Measurements from ENCODE around the gene NT5E. TPM values are rescaled to one million over a fixed set of nuclear protein-coding genes. Genes with fewer than 3 reads are reported as not detected.

The NT5E gene
- total RNA-seq, 1 experiment from 2014 or later = 0.81 TPM

DNA sequence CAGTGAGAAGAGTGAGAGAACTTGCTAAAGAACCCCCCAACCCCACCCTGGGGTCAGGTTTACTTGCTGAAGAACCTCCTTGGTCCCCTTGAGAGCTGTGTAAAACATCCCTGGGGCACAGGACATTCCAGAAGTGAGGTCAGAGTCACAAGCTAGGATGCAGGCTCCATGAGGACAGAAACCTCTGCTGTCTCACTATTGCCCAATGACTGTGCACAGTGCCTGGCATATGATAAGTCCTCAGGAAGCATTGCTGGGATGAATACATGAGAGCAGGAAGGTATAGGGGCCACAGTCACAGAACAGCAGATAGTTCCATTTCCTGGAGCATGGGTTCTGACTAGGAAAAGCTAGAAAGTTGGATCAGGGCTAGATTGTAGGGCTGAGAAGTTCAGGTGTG, 18.4 kb downstream of the NT5E start:
- Mint-ChIP-seq H3K36me3 (no peaks in the 10 kb centered on the region), H3K4me1 (no peaks in the 10 kb centered on the region; the same call in 1 of the 2 replicates), H3K4me3 (no peak overlapping the region), H3K9me3 (no peaks in the 10 kb centered on the region), H3K27ac (no peak overlapping the region), H3K27me3 (ENCODE audit: low read depth) (no peaks in the 10 kb centered on the region)
- no peak for DNase-seq (ENCODE audit: low spot score)
- no peak for ATAC-seq
- TF ChIP-seq, protein P1, sequence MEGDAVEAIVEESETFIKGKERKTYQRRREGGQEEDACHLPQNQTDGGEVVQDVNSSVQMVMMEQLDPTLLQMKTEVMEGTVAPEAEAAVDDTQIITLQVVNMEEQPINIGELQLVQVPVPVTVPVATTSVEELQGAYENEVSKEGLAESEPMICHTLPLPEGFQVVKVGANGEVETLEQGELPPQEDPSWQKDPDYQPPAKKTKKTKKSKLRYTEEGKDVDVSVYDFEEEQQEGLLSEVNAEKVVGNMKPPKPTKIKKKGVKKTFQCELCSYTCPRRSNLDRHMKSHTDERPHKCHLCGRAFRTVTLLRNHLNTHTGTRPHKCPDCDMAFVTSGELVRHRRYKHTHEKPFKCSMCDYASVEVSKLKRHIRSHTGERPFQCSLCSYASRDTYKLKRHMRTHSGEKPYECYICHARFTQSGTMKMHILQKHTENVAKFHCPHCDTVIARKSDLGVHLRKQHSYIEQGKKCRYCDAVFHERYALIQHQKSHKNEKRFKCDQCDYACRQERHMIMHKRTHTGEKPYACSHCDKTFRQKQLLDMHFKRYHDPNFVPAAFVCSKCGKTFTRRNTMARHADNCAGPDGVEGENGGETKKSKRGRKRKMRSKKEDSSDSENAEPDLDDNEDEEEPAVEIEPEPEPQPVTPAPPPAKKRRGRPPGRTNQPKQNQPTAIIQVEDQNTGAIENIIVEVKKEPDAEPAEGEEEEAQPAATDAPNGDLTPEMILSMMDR (IDR thresholded peaks at IDR 0.05) = no peak
- TF ChIP-seq KAT7 (CRISPR knock-in tag; IDR thresholded peaks at IDR 0.05; ENCODE audit: borderline replicate concordance) (no peak), ZNF396 (CRISPR knock-in tag; IDR thresholded peaks at IDR 0.05; ENCODE audit: borderline replicate concordance) (no peak), SMAD3 (CRISPR knock-in tag; IDR thresholded peaks at IDR 0.05; ENCODE audit: borderline replicate concordance) (no peak), ZNF423 (CRISPR knock-in tag; IDR thresholded peaks at IDR 0.05) (no peak), E2F5 (CRISPR knock-in tag; IDR thresholded peaks at IDR 0.05) (no peak), ESRRA (CRISPR knock-in tag; IDR thresholded peaks at IDR 0.05; ENCODE audit: borderline replicate concordance) (no peak), TEAD4 (CRISPR knock-in tag; IDR thresholded peaks at IDR 0.05) (no peak), E2F4 (CRISPR knock-in tag; IDR thresholded peaks at IDR 0.05; ENCODE audit: borderline replicate concordance, low read depth) (no peak)
- TF ChIP-seq, protein P2, sequence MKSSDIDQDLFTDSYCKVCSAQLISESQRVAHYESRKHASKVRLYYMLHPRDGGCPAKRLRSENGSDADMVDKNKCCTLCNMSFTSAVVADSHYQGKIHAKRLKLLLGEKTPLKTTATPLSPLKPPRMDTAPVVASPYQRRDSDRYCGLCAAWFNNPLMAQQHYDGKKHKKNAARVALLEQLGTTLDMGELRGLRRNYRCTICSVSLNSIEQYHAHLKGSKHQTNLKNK (CRISPR knock-in tag; IDR thresholded peaks at IDR 0.05) = no peak
- TF ChIP-seq, protein P3, sequence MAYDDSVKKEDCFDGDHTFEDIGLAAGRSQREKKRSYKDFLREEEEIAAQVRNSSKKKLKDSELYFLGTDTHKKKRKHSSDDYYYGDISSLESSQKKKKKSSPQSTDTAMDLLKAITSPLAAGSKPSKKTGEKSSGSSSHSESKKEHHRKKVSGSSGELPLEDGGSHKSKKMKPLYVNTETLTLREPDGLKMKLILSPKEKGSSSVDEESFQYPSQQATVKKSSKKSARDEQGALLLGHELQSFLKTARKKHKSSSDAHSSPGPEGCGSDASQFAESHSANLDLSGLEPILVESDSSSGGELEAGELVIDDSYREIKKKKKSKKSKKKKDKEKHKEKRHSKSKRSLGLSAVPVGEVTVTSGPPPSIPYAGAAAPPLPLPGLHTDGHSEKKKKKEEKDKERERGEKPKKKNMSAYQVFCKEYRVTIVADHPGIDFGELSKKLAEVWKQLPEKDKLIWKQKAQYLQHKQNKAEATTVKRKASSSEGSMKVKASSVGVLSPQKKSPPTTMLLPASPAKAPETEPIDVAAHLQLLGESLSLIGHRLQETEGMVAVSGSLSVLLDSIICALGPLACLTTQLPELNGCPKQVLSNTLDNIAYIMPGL (CRISPR knock-in tag; IDR thresholded peaks at IDR 0.05) = no peak
- POLR2A ChIA-PET = no interaction called here
- CTCF ChIA-PET = interaction anchor here (1.7 kb wide), 1 partner anchor 14 kb away, joined by 7 read pairs; no protein-coding TSS in a partner anchor

DNA sequence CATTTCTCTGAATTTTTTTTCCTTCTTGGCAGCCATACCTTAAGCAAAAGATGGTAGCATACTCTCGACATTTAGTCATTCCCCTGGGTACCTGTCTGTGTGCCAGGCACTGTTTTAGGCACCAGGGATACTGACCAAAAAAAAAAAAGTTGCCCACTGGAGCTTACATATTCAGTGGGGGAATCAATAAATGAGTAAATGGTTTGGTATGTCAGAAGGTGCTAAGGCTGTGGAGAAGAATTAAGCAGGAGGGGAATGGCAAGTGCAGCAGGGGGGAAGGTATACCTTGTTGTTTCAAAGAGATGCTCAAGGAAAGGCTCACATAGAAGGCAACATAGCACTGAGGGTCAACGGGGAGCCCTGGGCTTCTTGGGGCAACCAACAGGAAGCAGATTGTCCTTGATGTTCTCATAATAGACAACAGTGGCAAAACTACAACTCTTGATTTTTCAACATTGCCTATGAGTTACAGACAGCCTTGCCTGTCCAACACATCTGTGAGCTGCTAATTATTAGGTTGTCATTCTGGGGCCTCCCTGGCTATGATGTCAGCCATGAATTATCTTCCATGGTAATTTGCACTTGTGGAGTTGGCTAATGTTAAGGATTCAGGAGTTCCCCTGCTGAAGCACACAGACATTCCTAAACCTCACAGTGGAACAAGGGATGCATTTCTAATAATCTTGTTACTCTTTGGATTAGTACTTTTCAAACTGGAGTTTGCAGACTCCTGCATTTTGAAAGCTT, 19.6 kb downstream of the NT5E start:
- no peak for TF ChIP-seq GABPB1 (CRISPR knock-in tag; IDR thresholded peaks at IDR 0.05)
- TF ChIP-seq, protein P4, sequence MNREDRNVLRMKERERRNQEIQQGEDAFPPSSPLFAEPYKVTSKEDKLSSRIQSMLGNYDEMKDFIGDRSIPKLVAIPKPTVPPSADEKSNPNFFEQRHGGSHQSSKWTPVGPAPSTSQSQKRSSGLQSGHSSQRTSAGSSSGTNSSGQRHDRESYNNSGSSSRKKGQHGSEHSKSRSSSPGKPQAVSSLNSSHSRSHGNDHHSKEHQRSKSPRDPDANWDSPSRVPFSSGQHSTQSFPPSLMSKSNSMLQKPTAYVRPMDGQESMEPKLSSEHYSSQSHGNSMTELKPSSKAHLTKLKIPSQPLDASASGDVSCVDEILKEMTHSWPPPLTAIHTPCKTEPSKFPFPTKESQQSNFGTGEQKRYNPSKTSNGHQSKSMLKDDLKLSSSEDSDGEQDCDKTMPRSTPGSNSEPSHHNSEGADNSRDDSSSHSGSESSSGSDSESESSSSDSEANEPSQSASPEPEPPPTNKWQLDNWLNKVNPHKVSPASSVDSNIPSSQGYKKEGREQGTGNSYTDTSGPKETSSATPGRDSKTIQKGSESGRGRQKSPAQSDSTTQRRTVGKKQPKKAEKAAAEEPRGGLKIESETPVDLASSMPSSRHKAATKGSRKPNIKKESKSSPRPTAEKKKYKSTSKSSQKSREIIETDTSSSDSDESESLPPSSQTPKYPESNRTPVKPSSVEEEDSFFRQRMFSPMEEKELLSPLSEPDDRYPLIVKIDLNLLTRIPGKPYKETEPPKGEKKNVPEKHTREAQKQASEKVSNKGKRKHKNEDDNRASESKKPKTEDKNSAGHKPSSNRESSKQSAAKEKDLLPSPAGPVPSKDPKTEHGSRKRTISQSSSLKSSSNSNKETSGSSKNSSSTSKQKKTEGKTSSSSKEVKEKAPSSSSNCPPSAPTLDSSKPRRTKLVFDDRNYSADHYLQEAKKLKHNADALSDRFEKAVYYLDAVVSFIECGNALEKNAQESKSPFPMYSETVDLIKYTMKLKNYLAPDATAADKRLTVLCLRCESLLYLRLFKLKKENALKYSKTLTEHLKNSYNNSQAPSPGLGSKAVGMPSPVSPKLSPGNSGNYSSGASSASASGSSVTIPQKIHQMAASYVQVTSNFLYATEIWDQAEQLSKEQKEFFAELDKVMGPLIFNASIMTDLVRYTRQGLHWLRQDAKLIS (CRISPR knock-in tag; IDR thresholded peaks at IDR 0.05; ENCODE audit: borderline replicate concordance) = no peak
- Mint-ChIP-seq H3K36me3 (no peaks in the 10 kb centered on the region), H3K4me3 (no peak overlapping the region), H3K27me3 (ENCODE audit: low read depth) (no peaks in the 10 kb centered on the region), H3K4me1 (no peaks in the 10 kb centered on the region; the same call in 1 of the 2 replicates), H3K27ac (no peak overlapping the region), H3K9me3 (no peaks in the 10 kb centered on the region)
- ChIA-PET POLR2A (no interaction called here), CTCF (interaction anchor here (1.7 kb wide), 1 partner anchor 13 kb away, joined by 7 read pairs; no protein-coding TSS in a partner anchor)
- ATAC-seq = no peak
- no peak for DNase-seq (ENCODE audit: low spot score)

Measured in WTC11 (cell line).